Measurements from ENCODE around the gene PLPP3.

Gene PLPP3

DNA sequence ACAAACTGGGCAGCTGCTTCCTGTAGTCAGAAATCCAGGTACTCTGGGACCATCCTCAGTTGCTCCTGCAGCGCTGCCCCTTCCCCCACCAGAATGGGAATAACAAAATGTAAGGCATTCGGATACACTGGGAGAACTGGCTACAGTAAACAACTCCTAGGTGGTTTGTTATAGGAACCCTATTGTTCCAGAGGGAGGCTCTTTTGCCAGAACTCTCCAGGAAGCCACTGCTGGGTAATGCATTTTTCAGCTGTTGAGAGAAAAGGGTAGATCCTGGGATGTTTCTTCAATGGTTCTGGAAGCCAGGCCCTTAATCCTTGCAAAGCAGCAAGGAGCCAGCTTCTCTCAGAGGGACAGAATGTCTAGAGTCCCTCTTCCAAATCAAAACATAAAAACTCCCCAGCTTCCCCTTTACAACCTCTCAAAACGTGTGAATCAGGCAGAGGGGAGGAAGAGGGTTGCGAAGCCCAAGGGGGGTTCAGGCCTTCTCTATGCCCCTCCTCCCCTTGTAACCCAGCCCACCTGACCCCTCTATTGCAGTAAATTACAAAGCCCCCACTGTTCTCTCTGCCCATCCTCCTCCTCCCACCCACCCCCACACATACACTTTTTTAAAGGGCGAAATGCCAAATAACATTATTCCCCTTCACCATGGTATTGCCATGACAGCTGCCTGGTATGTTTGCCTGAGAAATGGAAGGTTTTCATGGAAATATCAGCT is 29.1 kb downstream of the PLPP3 start:
- Histone ChIP-seq H3K9me3 (ENCODE audit: control insufficient read depth, low read length) (no peaks in the 10 kb centered on the region), H3K36me3 (ENCODE audit: control insufficient read depth, insufficient read depth, low read length) (no peaks in the 10 kb centered on the region), H3K27ac (ENCODE audit: insufficient read depth, low read depth, low read length, poor library complexity, severe bottlenecking) (peak overlapping the region; percentile 88), H3K4me1 (ENCODE audit: control insufficient read depth, insufficient read depth, low read length) (peaks cover 41% of the 10 kb centered on the region), H3K4me3 (ENCODE audit: insufficient read depth, low read depth, low read length) (no peak overlapping the region), H3K27me3 (ENCODE audit: control insufficient read depth, insufficient read depth, low read length, poor library complexity, severe bottlenecking) (no peaks in the 10 kb centered on the region)
- 11% methylated on average over 5 of the region's 5 CpGs for WGBS, 2 experiments

DNA sequence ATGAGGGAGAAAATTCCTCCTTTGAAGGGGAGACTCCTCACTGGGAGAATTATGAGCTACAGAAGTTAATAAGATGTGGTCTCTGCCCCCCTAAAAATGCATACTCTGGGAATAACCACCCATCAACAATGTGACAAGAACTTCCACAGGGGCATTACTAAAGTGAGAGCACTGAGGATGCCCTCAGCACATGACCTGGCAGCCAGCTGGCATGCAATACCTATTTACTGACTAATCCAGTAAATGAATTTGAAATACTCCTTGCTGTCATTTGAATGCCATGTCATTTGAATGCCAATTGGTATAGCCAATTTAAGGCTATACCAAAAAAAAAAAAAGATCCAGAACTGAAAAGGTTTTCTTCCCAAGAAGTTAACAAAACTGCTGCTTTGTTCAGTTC is 30.8 kb downstream of the PLPP3 start:
- Histone ChIP-seq H3K4me1 (ENCODE audit: control insufficient read depth, insufficient read depth, low read length) (peaks cover 41% of the 10 kb centered on the region), H3K4me3 (ENCODE audit: insufficient read depth, low read depth, low read length) (no peak overlapping the region), H3K9me3 (ENCODE audit: control insufficient read depth, low read length) (no peaks in the 10 kb centered on the region), H3K27me3 (ENCODE audit: control insufficient read depth, insufficient read depth, low read length, poor library complexity, severe bottlenecking) (no peaks in the 10 kb centered on the region), H3K27ac (ENCODE audit: insufficient read depth, low read depth, low read length, poor library complexity, severe bottlenecking) (no peak overlapping the region), H3K36me3 (ENCODE audit: control insufficient read depth, insufficient read depth, low read length) (no peaks in the 10 kb centered on the region)

DNA sequence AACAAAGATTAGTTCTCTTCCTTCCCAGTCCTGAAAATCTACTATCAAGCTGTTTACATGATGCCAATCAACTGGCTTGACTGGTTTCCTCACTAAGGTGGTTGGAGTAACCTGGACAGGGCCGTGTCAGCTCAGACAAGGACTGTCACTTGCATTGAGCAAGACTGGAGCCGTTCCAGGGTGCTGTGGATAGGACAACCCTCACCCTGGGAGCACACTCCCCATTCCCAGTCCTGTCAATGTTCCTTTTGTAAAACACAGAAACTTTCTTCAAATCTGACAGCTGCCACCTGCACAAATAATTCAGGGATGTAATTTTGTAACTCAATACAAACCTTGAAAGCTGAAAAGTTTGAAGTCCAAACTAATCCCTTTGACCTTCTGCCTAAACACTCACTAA is 31.4 kb downstream of the PLPP3 start:
- Histone ChIP-seq H3K27ac (ENCODE audit: insufficient read depth, low read depth, low read length, poor library complexity, severe bottlenecking) (no peak overlapping the region), H3K4me1 (ENCODE audit: control insufficient read depth, insufficient read depth, low read length) (peaks cover 41% of the 10 kb centered on the region)
- 70 to 71% methylated on average over 2 of the region's 2 CpGs for WGBS, 2 experiments

DNA sequence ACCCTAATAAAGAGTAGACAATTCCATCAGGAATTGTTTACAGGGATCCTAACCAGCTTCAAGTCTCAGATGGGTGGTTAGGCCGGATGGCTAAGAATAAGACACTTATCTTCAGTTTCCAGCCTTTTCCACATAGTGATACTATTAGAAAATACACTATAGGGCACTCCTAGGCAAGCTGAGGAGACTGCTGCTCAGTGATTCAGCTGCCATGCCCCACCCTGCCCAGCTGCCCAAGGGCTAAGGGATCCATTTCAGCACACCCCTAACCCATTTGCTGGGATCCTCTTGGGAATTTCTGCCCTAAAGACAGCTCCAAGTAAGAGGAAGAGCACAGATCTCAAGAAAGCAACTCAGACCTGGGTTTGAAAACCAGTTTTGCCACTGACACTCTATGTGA is 31.9 kb downstream of the PLPP3 start:
- Histone ChIP-seq H3K27ac (ENCODE audit: insufficient read depth, low read depth, low read length, poor library complexity, severe bottlenecking) (no peak overlapping the region), H3K4me1 (ENCODE audit: control insufficient read depth, insufficient read depth, low read length) (peaks cover 41% of the 10 kb centered on the region), H3K9me3 (ENCODE audit: control insufficient read depth, low read length) (no peaks in the 10 kb centered on the region), H3K36me3 (ENCODE audit: control insufficient read depth, insufficient read depth, low read length) (no peaks in the 10 kb centered on the region), H3K27me3 (ENCODE audit: control insufficient read depth, insufficient read depth, low read length, poor library complexity, severe bottlenecking) (no peaks in the 10 kb centered on the region), H3K4me3 (ENCODE audit: insufficient read depth, low read depth, low read length) (no peak overlapping the region)
- 91 to 100% methylated on average over 1 of the region's 1 CpG for WGBS, 2 experiments

More for the DNA sequence above, 31.4 kb downstream of the PLPP3 start:
- no peak overlapping the region for H3K4me3 ChIP-seq (ENCODE audit: insufficient read depth, low read depth, low read length)
- H3K9me3 ChIP-seq (ENCODE audit: control insufficient read depth, low read length): no peaks in the 10 kb centered on the region
- no peaks in the 10 kb centered on the region for H3K36me3 ChIP-seq (ENCODE audit: control insufficient read depth, insufficient read depth, low read length)
- H3K27me3 ChIP-seq (ENCODE audit: control insufficient read depth, insufficient read depth, low read length, poor library complexity, severe bottlenecking): no peaks in the 10 kb centered on the region

DNA sequence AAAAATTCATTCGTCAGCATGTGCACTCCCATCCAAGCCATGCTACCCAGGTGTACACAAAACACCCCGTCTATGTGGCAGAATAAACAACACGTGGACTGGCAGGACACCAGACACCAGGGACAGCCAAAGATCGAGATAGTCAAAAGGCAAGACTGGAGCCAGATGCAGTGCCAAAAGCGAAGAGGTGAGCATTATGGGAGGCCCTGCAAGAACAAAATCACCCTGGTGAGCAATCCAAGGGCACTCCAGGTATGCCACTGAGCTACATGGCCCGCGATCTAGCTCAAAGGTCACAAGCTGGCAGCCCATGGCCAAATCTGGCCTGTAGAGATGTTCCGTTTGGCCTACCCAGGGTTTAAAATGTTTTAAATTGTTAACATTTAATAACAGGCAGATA is 33.7 kb downstream of the PLPP3 start:
- Histone ChIP-seq H3K4me3 (ENCODE audit: insufficient read depth, low read depth, low read length) (no peak overlapping the region), H3K9me3 (ENCODE audit: control insufficient read depth, low read length) (no peaks in the 10 kb centered on the region)
- 94 to 96% methylated on average over 7 to 8 of the region's 8 CpGs for WGBS, 2 experiments

DNA sequence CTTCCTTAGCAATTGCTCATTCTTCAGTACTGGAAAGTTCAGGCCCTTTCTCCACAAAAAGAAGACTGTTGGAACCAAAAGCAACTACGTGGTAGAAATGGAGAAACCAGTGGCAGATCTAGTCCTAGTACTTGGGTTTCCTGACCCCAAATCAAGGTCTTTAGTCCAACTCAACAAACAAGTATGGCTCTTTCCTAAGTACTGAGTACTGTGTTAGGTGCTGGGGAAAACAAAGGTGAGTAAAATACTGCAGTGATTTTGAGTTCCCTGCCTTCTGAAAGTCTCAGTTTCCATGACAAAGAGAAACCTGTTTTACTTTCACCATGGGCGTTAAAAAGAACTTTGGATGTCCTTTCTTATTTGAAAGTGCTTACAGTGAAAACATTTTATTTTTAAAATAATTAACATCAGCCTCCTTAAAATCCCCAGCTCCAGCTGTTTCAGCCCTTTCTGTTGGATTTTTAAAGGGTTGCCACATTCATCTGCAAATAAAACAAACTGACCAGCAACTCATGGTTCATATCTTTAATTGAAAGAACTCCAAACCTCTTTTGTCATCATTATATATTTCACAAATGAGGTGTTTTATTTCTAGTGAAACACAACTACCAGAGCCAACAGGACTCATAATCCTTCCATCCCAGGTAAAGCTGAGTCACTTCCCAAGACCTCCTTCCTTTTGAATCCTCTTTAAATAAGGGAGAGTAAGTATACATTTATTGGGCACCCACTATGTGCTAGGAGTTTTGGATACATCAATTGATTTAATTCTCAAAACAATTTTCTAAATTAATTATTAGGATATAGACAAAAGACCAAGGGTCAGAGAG is 35.4 kb downstream of the PLPP3 start:
- H3K27ac ChIP-seq (ENCODE audit: insufficient read depth, low read depth, low read length, poor library complexity, severe bottlenecking): no peak overlapping the region
- no peaks in the 10 kb centered on the region for H3K9me3 ChIP-seq (ENCODE audit: control insufficient read depth, low read length)
- H3K4me1 ChIP-seq (ENCODE audit: control insufficient read depth, insufficient read depth, low read length): peaks cover 19% of the 10 kb centered on the region
- 70 to 74% methylated on average over 2 of the region's 2 CpGs for WGBS, 2 experiments
- no peaks in the 10 kb centered on the region for H3K27me3 ChIP-seq (ENCODE audit: control insufficient read depth, insufficient read depth, low read length, poor library complexity, severe bottlenecking)
- no peak overlapping the region for H3K4me3 ChIP-seq (ENCODE audit: insufficient read depth, low read depth, low read length)
- no peaks in the 10 kb centered on the region for H3K36me3 ChIP-seq (ENCODE audit: control insufficient read depth, insufficient read depth, low read length)

More for the DNA sequence above, 33.7 kb downstream of the PLPP3 start:
- H3K4me1 ChIP-seq (ENCODE audit: control insufficient read depth, insufficient read depth, low read length): peaks cover 29% of the 10 kb centered on the region
- H3K27ac ChIP-seq (ENCODE audit: insufficient read depth, low read depth, low read length, poor library complexity, severe bottlenecking): no peak overlapping the region
- no peaks in the 10 kb centered on the region for H3K36me3 ChIP-seq (ENCODE audit: control insufficient read depth, insufficient read depth, low read length)
- no peaks in the 10 kb centered on the region for H3K27me3 ChIP-seq (ENCODE audit: control insufficient read depth, insufficient read depth, low read length, poor library complexity, severe bottlenecking)

DNA sequence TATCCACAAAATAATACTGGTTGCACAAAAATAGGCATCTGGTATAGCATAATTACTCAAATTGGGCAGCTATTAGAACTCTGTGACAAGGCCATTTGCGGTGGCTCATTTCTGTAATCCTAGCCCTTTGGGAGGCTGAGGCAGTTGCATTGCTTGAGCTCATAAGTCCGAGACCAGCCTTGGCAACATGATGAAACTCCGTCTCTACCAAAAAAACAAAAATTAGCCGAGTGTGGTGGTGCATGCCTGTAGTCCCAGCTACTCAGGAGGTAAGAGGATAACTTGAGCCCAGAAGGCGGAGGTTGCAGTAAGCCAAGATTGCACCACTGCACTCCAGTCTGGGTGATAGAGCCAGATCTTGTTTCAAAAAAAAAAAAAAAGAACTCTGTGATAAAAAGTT is 36.7 kb downstream of the PLPP3 start:
- Histone ChIP-seq H3K36me3 (ENCODE audit: control insufficient read depth, insufficient read depth, low read length) (no peaks in the 10 kb centered on the region), H3K4me3 (ENCODE audit: insufficient read depth, low read depth, low read length) (no peak overlapping the region), H3K9me3 (ENCODE audit: control insufficient read depth, low read length) (no peaks in the 10 kb centered on the region), H3K27ac (ENCODE audit: insufficient read depth, low read depth, low read length, poor library complexity, severe bottlenecking) (no peak overlapping the region), H3K27me3 (ENCODE audit: control insufficient read depth, insufficient read depth, low read length, poor library complexity, severe bottlenecking) (no peaks in the 10 kb centered on the region), H3K4me1 (ENCODE audit: control insufficient read depth, insufficient read depth, low read length) (peaks cover 6% of the 10 kb centered on the region)
- 91 to 95% methylated on average over 5 of the region's 5 CpGs for WGBS, 2 experiments

DNA sequence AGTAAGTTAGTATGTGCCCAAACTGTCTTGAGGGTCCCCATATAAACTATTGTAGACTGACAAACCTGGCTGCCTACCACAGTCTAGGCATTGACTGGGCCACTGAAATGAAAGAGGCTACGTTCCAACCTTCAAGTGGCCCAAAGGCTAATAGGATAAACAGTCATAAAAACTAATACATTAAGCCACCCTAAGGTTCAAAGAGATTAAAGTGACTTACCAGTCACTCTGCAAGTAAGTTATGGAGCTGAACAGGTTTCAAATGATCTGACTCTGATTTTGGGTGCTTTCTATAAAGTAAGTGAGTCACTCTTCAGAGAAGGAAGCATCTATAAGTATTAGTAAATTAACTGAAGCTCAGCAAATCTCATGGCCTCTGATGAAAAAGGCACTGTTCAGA is 38.0 kb downstream of the PLPP3 start:
- Histone ChIP-seq H3K27ac (ENCODE audit: insufficient read depth, low read depth, low read length, poor library complexity, severe bottlenecking) (no peak overlapping the region), H3K36me3 (ENCODE audit: control insufficient read depth, insufficient read depth, low read length) (peaks cover 3% of the 10 kb centered on the region), H3K9me3 (ENCODE audit: control insufficient read depth, low read length) (no peaks in the 10 kb centered on the region), H3K4me1 (ENCODE audit: control insufficient read depth, insufficient read depth, low read length) (peaks cover 6% of the 10 kb centered on the region), H3K27me3 (ENCODE audit: control insufficient read depth, insufficient read depth, low read length, poor library complexity, severe bottlenecking) (no peaks in the 10 kb centered on the region), H3K4me3 (ENCODE audit: insufficient read depth, low read depth, low read length) (no peak overlapping the region)
- 77 to 82% methylated on average over 1 of the region's 1 CpG for WGBS, 2 experiments

DNA sequence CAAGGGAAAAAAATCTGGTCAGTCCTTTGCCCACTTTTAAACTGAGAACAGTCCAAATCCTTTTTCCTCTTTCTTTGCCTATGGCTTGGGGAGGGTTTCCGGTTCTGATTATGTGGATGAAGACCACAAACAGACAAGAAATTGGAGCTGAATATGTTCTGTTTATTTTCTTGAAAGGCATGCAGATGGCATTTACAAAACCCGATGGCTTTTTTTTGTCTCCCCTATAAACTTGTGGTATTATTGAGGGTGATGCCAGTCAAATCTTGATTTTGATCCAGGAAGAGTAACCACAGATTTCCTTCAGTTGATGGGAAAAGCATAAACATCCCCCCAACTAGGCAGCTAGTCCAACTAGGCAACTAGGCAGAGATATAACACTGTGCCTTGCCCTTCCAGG is 38.9 kb downstream of the PLPP3 start:
- Histone ChIP-seq H3K4me1 (ENCODE audit: control insufficient read depth, insufficient read depth, low read length) (peaks cover 10% of the 10 kb centered on the region), H3K27me3 (ENCODE audit: control insufficient read depth, insufficient read depth, low read length, poor library complexity, severe bottlenecking) (no peaks in the 10 kb centered on the region), H3K27ac (ENCODE audit: insufficient read depth, low read depth, low read length, poor library complexity, severe bottlenecking) (no peak overlapping the region), H3K9me3 (ENCODE audit: control insufficient read depth, low read length) (no peaks in the 10 kb centered on the region), H3K4me3 (ENCODE audit: insufficient read depth, low read depth, low read length) (no peak overlapping the region), H3K36me3 (ENCODE audit: control insufficient read depth, insufficient read depth, low read length) (peaks cover 6% of the 10 kb centered on the region)
- 86 to 87% methylated on average over 2 of the region's 2 CpGs for WGBS, 2 experiments

DNA sequence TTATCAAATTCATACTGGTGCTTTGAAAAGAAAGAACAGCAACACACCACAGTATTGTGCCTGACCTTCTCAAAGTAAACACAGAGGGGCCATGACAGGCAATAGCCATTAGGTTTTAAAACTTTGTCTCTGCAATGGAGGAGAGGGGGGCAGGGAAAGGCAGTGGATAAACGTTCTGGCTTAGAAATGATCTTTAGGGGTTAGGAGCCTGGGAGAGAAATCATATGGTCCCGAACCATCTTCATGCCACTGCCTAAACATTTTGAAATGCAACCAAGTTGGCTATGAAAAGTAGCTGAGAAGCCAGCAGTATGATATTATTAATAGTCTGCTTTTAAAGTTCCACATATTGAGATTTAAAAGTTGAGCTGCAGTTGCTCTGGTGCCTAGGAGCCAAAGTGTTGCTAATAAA is 39.8 kb downstream of the PLPP3 start:
- WGBS, 2 experiments: 53 to 62% methylated on average over 2 of the region's 2 CpGs
- Histone ChIP-seq H3K36me3 (ENCODE audit: control insufficient read depth, insufficient read depth, low read length) (peaks cover 6% of the 10 kb centered on the region), H3K9me3 (ENCODE audit: control insufficient read depth, low read length) (no peaks in the 10 kb centered on the region), H3K4me3 (ENCODE audit: insufficient read depth, low read depth, low read length) (no peak overlapping the region), H3K27me3 (ENCODE audit: control insufficient read depth, insufficient read depth, low read length, poor library complexity, severe bottlenecking) (no peaks in the 10 kb centered on the region), H3K27ac (ENCODE audit: insufficient read depth, low read depth, low read length, poor library complexity, severe bottlenecking) (no peak overlapping the region), H3K4me1 (ENCODE audit: control insufficient read depth, insufficient read depth, low read length) (peaks cover 10% of the 10 kb centered on the region)
